WERI-Rb-1 (cell line): Measurements from ENCODE around the gene MPC1.

ENCODE experiments used
- DNase-seq: peaks from one replicate; pipeline ENCODE4 v3.0.0-alpha.2; 2020
- H3K27ac ChIP-seq: fragments of 250-450 bp; sonication (Bioruptor Pico); 2 replicates; pipeline ENCODE4 v1.5.1; 2020; ENCODE audit warnings: mild to moderate bottlenecking, moderate library complexity
- H3K27me3 ChIP-seq: fragments of 250-450 bp; sonication (Bioruptor Pico); 2 replicates; pipeline ENCODE4 v1.5.1; 2021; ENCODE audit warnings: mild to moderate bottlenecking, low read depth, moderate library complexity; ENCODE audit not compliant: insufficient read depth, severe bottlenecking
- H3K36me3 ChIP-seq: fragments of 250-450 bp; sonication (Bioruptor Pico); 2 replicates; pipeline ENCODE4 v1.5.1; 2020; ENCODE audit warnings: mild to moderate bottlenecking, moderate library complexity
- H3K4me3 ChIP-seq: 2 replicates; pipeline ENCODE4 v1.5.1; 2011; ENCODE audit warnings: low read depth, mild to moderate bottlenecking, control low read depth, low read length
- H3K9me3 ChIP-seq: fragments of 250-450 bp; sonication (Bioruptor Pico); 2 replicates; pipeline ENCODE4 v1.5.1; 2021; ENCODE audit warnings: mild to moderate bottlenecking, moderate library complexity; ENCODE audit not compliant: severe bottlenecking
- TF ChIP-seq, protein P1 (sequence below): IDR thresholded peaks from 2 replicates; pipeline ENCODE4 v1.5.1; 2011; ENCODE audit warnings: low read depth, mild to moderate bottlenecking, control low read depth, inconsistent platforms, low read length

The MPC1 gene

DNA sequence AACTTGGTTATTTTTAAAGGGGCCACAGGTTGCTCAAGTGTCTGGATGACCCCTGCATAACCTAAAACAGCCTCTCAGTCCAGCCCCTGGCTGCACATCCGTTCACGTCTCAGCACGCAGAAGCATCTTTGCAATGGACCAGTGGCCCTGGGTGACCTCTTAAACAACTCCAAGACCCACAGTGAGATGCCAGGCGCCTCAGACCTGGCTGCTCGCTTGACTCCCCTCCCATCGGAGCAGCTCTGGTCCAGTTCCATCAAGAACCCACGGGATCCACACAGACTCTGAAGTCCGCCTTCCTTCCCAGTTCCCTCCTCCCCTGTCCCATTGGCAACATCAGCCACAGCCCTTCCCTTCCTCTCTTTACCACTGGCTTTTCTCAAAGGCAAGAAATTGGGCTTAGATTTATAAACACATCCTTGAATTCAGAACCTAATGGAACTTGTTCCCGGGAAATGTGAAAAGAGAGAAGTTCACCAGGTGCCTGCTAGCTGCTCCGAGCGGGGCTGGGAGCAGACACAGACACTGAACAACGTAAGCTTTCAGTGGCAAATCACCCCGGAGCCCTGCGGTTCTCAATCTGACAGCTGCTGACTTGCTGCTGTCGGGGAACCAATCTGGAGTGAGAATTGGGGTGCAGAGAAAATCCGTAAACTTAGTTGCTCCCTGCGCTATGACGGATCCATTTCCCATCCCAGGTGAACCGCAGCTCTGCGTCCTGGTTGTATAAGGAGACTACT lies 39.6 kb upstream of the MPC1 start:
- no peak for DNase-seq
- H3K27me3 ChIP-seq: no peaks in the 10 kb centered on the region
- no peak overlapping the region for H3K4me3 ChIP-seq
- H3K36me3 ChIP-seq: peaks cover 4% of the 10 kb centered on the region
- TF ChIP-seq, protein P1, sequence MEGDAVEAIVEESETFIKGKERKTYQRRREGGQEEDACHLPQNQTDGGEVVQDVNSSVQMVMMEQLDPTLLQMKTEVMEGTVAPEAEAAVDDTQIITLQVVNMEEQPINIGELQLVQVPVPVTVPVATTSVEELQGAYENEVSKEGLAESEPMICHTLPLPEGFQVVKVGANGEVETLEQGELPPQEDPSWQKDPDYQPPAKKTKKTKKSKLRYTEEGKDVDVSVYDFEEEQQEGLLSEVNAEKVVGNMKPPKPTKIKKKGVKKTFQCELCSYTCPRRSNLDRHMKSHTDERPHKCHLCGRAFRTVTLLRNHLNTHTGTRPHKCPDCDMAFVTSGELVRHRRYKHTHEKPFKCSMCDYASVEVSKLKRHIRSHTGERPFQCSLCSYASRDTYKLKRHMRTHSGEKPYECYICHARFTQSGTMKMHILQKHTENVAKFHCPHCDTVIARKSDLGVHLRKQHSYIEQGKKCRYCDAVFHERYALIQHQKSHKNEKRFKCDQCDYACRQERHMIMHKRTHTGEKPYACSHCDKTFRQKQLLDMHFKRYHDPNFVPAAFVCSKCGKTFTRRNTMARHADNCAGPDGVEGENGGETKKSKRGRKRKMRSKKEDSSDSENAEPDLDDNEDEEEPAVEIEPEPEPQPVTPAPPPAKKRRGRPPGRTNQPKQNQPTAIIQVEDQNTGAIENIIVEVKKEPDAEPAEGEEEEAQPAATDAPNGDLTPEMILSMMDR: no peak
- H3K27ac ChIP-seq: no peak overlapping the region
- no peaks in the 10 kb centered on the region for H3K9me3 ChIP-seq

GRCh38 chr6:166420351-166420750 lies 37.6 kb upstream of the MPC1 start:
- H3K27me3 ChIP-seq: no peaks in the 10 kb centered on the region
- DNase-seq: no peak
- H3K36me3 ChIP-seq: peaks cover 4% of the 10 kb centered on the region
- H3K9me3 ChIP-seq: no peaks in the 10 kb centered on the region
- TF ChIP-seq, protein P1: peak; percentile 27; the same call in 1 of the 2 replicates
- H3K27ac ChIP-seq: no peak overlapping the region
- H3K4me3 ChIP-seq: no peak overlapping the region

GRCh38 chr6:166419717-166420116 lies 37.0 kb upstream of the MPC1 start:
- Histone ChIP-seq H3K27ac (no peak overlapping the region), H3K27me3 (no peaks in the 10 kb centered on the region), H3K4me3 (no peak overlapping the region), H3K36me3 (peaks cover 4% of the 10 kb centered on the region), H3K9me3 (no peaks in the 10 kb centered on the region)
- TF ChIP-seq, protein P1: no peak
- DNase-seq: no peak

GRCh38 chr6:166419286-166419685 lies 36.5 kb upstream of the MPC1 start:
- Histone ChIP-seq H3K9me3 (no peaks in the 10 kb centered on the region), H3K27me3 (no peaks in the 10 kb centered on the region), H3K27ac (no peak overlapping the region), H3K4me3 (no peak overlapping the region), H3K36me3 (peaks cover 4% of the 10 kb centered on the region)
- DNase-seq: no peak
- TF ChIP-seq, protein P1: no peak

- Histone ChIP-seq H3K4me3 (no peak overlapping the region), H3K36me3 (peaks cover 4% of the 10 kb centered on the region), H3K9me3 (no peaks in the 10 kb centered on the region), H3K27me3 (no peaks in the 10 kb centered on the region), H3K27ac (no peak overlapping the region)
- DNase-seq: no peak
- TF ChIP-seq, protein P1: no peak
Observed at GRCh38 chr6:166418691-166419143, 36.0 kb upstream of the MPC1 start.
